HEK293 (cell line): ENCODE data around the gene APLP1.

Experiments used
- KLF16 ChIP-seq: fragments of 450-650 bp; formaldehyde crosslinking; IDR thresholded peaks from 2 replicates; pipeline ENCODE4 v1.5.1; 2017; ENCODE audit warnings: missing biosample characterization, missing genetic modification characterization
- TCF7L2 ChIP-seq: IDR thresholded peaks from 2 replicates; pipeline ENCODE4 v1.6.1; 2011; ENCODE audit warnings: low read depth, mild to moderate bottlenecking, inconsistent platforms, low read length, moderate library complexity, borderline replicate concordance
- ZNF16 ChIP-seq: fragments of 450-650 bp; formaldehyde crosslinking; IDR thresholded peaks from 2 replicates; pipeline ENCODE4 v1.5.1; 2016; ENCODE audit warnings: low read depth, missing biosample characterization, missing genetic modification characterization
- ZNF221 ChIP-seq: fragments of 450-650 bp; formaldehyde crosslinking; IDR thresholded peaks from 2 replicates; pipeline ENCODE4 v1.5.1; 2017; ENCODE audit warnings: missing biosample characterization, missing genetic modification characterization, borderline replicate concordance
- ZNF266 ChIP-seq: fragments of 450-650 bp; formaldehyde crosslinking; IDR thresholded peaks from 2 replicates; pipeline ENCODE4 v1.5.1; 2016; ENCODE audit warnings: missing biosample characterization, missing genetic modification characterization, low read depth
- ZNF324 ChIP-seq: fragments of 450-650 bp; formaldehyde crosslinking; IDR thresholded peaks from 2 replicates; pipeline ENCODE4 v1.5.1; 2016; ENCODE audit warnings: missing biosample characterization, missing genetic modification characterization
- TF ChIP-seq, protein P1 (sequence below): fragments of 450-650 bp; formaldehyde crosslinking; IDR thresholded peaks from 2 replicates; pipeline ENCODE4 v1.5.1; 2016; ENCODE audit warnings: missing biosample characterization, missing genetic modification characterization
- TF ChIP-seq, protein P2 (sequence below): fragments of 450-650 bp; formaldehyde crosslinking; IDR thresholded peaks from 2 replicates; pipeline ENCODE4 v1.5.1; 2016; ENCODE audit warnings: missing biosample characterization, missing genetic modification characterization, borderline replicate concordance
- TF ChIP-seq, protein P3 (sequence below): fragments of 450-650 bp; formaldehyde crosslinking; IDR thresholded peaks from 2 replicates; pipeline ENCODE4 v1.5.1; 2016; ENCODE audit warnings: missing biosample characterization, missing genetic modification characterization

DNA sequence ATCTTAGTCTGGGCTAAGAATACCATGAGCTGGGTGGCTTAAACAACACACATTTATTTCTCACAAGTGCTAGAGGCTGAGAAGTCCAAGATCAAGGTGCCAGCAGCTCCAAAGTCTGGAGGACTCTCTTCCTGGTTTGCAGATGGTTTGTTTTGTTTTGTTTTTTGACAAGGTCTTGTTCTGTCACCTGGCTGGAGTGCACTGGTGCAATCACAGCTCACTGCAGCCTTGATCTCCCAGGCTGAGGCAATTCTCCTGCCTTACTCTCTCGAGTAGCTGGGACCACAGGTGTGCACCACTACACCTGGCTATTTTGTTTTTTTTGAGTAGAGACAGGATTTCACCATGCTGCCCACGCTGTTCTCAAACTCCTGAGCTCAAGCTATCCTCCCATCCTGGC, 15.5 kb downstream of the APLP1 start:
- TF ChIP-seq, protein P1, sequence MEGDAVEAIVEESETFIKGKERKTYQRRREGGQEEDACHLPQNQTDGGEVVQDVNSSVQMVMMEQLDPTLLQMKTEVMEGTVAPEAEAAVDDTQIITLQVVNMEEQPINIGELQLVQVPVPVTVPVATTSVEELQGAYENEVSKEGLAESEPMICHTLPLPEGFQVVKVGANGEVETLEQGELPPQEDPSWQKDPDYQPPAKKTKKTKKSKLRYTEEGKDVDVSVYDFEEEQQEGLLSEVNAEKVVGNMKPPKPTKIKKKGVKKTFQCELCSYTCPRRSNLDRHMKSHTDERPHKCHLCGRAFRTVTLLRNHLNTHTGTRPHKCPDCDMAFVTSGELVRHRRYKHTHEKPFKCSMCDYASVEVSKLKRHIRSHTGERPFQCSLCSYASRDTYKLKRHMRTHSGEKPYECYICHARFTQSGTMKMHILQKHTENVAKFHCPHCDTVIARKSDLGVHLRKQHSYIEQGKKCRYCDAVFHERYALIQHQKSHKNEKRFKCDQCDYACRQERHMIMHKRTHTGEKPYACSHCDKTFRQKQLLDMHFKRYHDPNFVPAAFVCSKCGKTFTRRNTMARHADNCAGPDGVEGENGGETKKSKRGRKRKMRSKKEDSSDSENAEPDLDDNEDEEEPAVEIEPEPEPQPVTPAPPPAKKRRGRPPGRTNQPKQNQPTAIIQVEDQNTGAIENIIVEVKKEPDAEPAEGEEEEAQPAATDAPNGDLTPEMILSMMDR, result no peak
- no peak for TF ChIP-seq ZNF324 (tag by site-specific recombination)
- TF ChIP-seq ZNF266 (tag by site-specific recombination), result no peak
- TF ChIP-seq TCF7L2, result no peak
- no peak for TF ChIP-seq ZNF16 (tag by site-specific recombination)
- no peak for TF ChIP-seq KLF16 (tag by site-specific recombination)
- TF ChIP-seq ZNF221 (tag by site-specific recombination), result no peak
- TF ChIP-seq, protein P2, sequence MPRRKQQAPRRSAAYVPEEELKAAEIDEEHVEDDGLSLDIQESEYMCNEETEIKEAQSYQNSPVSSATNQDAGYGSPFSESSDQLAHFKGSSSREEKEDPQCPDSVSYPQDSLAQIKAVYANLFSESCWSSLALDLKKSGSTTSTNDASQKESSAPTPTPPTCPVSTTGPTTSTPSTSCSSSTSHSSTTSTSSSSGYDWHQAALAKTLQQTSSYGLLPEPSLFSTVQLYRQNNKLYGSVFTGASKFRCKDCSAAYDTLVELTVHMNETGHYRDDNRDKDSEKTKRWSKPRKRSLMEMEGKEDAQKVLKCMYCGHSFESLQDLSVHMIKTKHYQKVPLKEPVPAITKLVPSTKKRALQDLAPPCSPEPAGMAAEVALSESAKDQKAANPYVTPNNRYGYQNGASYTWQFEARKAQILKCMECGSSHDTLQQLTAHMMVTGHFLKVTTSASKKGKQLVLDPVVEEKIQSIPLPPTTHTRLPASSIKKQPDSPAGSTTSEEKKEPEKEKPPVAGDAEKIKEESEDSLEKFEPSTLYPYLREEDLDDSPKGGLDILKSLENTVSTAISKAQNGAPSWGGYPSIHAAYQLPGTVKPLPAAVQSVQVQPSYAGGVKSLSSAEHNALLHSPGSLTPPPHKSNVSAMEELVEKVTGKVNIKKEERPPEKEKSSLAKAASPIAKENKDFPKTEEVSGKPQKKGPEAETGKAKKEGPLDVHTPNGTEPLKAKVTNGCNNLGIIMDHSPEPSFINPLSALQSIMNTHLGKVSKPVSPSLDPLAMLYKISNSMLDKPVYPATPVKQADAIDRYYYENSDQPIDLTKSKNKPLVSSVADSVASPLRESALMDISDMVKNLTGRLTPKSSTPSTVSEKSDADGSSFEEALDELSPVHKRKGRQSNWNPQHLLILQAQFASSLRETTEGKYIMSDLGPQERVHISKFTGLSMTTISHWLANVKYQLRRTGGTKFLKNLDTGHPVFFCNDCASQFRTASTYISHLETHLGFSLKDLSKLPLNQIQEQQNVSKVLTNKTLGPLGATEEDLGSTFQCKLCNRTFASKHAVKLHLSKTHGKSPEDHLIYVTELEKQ, result no peak
- TF ChIP-seq, protein P3, sequence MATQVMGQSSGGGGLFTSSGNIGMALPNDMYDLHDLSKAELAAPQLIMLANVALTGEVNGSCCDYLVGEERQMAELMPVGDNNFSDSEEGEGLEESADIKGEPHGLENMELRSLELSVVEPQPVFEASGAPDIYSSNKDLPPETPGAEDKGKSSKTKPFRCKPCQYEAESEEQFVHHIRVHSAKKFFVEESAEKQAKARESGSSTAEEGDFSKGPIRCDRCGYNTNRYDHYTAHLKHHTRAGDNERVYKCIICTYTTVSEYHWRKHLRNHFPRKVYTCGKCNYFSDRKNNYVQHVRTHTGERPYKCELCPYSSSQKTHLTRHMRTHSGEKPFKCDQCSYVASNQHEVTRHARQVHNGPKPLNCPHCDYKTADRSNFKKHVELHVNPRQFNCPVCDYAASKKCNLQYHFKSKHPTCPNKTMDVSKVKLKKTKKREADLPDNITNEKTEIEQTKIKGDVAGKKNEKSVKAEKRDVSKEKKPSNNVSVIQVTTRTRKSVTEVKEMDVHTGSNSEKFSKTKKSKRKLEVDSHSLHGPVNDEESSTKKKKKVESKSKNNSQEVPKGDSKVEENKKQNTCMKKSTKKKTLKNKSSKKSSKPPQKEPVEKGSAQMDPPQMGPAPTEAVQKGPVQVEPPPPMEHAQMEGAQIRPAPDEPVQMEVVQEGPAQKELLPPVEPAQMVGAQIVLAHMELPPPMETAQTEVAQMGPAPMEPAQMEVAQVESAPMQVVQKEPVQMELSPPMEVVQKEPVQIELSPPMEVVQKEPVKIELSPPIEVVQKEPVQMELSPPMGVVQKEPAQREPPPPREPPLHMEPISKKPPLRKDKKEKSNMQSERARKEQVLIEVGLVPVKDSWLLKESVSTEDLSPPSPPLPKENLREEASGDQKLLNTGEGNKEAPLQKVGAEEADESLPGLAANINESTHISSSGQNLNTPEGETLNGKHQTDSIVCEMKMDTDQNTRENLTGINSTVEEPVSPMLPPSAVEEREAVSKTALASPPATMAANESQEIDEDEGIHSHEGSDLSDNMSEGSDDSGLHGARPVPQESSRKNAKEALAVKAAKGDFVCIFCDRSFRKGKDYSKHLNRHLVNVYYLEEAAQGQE, result no peak
